GM13976 (cell line): ENCODE results near the gene SDC1.

Experiments used
- DNase-seq: peaks from one replicate; pipeline ENCODE4 v3.0.0; 2012; ENCODE audit warnings: low spot score
- CTCF ChIP-seq: IDR thresholded peaks from 2 replicates; pipeline ENCODE4 v1.5.1; 2012; ENCODE audit warnings: borderline replicate concordance, mild to moderate bottlenecking; ENCODE audit not compliant: insufficient read depth; ENCODE audit errors: extremely low read depth, missing control alignments, control extremely low read depth
- in situ Hi-C: fragments of 300-500 bp; cut with MboI; formaldehyde crosslinking; loops from one replicate; pipeline ENCODE4 v1.12.0; 2022; ENCODE audit warnings: low sequenced_read_pairs, mixed read lengths, inconsistent platforms; ENCODE audit not compliant: unreplicated experiment

The SDC1 gene

GRCh38 chr2:20168048-20168726, 56.7 kb downstream of the SDC1 start:
- in situ Hi-C loops = no loop called here
- TF ChIP-seq CTCF = no peak

GRCh38 chr2:20167356-20167755, 57.6 kb downstream of the SDC1 start:
- no peak for TF ChIP-seq CTCF
- in situ Hi-C loops = no loop called here

More at GRCh38 chr2:20168048-20168726, 56.7 kb downstream of the SDC1 start:
- peak; percentile 20 for DNase-seq

GRCh38 chr2:20165677-20166509, 59.0 kb downstream of the SDC1 start:
- TF ChIP-seq CTCF = no peak
- in situ Hi-C loops = no loop called here

More at GRCh38 chr2:20167356-20167755, 57.6 kb downstream of the SDC1 start:
- peak; percentile 22 for DNase-seq

GRCh38 chr2:20164734-20165478, 60.0 kb downstream of the SDC1 start:
- in situ Hi-C loops = no loop called here
- no peak for DNase-seq
- no peak for TF ChIP-seq CTCF

More at GRCh38 chr2:20165677-20166509, 59.0 kb downstream of the SDC1 start:
- peak; percentile 57 for DNase-seq

- no peak for TF ChIP-seq CTCF
- in situ Hi-C loops = no loop called here
Measured at GRCh38 chr2:20164061-20164733, 60.7 kb downstream of the SDC1 start.

More at GRCh38 chr2:20164061-20164733, 60.7 kb downstream of the SDC1 start:
- DNase-seq = peak; percentile 33
